Measurements from ENCODE around the gene SIM1.
"Not testable (repeated sequence)": the region's sequence is repeated elsewhere in the genome, so short reads cannot be mapped to it uniquely, and the experiment has no call there.

The SIM1 gene

DNA sequence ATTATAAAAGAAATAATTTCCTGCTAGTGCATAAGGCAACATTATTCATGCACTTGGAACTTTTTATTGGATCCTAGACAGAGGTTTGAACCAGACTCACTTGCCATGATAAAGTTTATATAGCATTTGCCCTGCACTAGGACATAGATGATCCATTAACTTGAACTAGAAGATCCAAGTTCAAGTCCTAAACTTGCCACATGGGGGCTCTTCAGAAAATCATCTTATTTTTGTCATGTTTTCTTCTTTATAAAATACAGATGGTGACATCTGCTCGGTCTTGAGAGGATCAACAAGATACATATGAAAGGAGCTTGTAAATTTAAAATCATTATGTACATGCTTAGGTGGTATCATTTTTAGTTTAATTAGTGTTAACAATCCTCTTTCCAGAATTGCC, 94.5 kb downstream of the SIM1 start:
- TF ChIP-seq, protein P1, sequence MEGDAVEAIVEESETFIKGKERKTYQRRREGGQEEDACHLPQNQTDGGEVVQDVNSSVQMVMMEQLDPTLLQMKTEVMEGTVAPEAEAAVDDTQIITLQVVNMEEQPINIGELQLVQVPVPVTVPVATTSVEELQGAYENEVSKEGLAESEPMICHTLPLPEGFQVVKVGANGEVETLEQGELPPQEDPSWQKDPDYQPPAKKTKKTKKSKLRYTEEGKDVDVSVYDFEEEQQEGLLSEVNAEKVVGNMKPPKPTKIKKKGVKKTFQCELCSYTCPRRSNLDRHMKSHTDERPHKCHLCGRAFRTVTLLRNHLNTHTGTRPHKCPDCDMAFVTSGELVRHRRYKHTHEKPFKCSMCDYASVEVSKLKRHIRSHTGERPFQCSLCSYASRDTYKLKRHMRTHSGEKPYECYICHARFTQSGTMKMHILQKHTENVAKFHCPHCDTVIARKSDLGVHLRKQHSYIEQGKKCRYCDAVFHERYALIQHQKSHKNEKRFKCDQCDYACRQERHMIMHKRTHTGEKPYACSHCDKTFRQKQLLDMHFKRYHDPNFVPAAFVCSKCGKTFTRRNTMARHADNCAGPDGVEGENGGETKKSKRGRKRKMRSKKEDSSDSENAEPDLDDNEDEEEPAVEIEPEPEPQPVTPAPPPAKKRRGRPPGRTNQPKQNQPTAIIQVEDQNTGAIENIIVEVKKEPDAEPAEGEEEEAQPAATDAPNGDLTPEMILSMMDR (IDR thresholded peaks at IDR 0.05; ENCODE audit: poor library complexity, severe bottlenecking) = peak; percentile 28
- DNase-seq (ENCODE audit: low spot score) (no peak), ATAC-seq (ENCODE audit: low read depth) (no peak)
- H3K27me3 ChIP-seq (ENCODE audit: insufficient read depth, poor library complexity, severe bottlenecking) = no peaks in the 10 kb centered on the region
- H3K36me3 ChIP-seq (ENCODE audit: low read depth) = no peaks in the 10 kb centered on the region
- no peaks in the 10 kb centered on the region for H3K4me1 ChIP-seq (ENCODE audit: insufficient read depth, poor library complexity, severe bottlenecking)
- H3K9me3 ChIP-seq (ENCODE audit: severe bottlenecking) = no peaks in the 10 kb centered on the region
- no peak overlapping the region for H3K4me3 ChIP-seq (ENCODE audit: severe bottlenecking)
- H3K27ac ChIP-seq (ENCODE audit: poor library complexity, severe bottlenecking) = no peak overlapping the region

DNA sequence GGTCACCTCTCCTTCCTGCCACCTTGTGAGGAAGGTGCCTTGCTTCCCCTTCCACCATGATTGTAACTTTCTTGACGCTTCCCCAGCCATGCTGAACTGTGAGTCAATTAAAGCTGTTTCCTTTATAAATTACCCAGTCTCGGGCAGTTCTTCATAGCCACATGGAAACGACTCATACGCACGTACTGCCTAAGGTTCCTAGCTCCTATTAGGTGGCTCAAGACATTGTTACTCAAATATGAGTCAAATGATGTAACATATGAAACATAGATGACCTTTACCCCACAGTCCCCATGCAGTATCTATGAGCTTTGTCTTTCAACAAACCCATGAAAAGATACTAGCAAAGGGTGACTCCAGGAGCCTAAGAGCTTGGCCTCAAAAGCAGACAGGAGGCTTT, 98.3 kb downstream of the SIM1 start:
- H3K27me3 ChIP-seq (ENCODE audit: insufficient read depth, poor library complexity, severe bottlenecking) = no peaks in the 10 kb centered on the region
- TF ChIP-seq, protein P1 (IDR thresholded peaks at IDR 0.05; ENCODE audit: poor library complexity, severe bottlenecking) = no peak
- ATAC-seq (ENCODE audit: low read depth) (peak; percentile 91), DNase-seq (ENCODE audit: low spot score) (no peak)
- H3K4me1 ChIP-seq (ENCODE audit: insufficient read depth, poor library complexity, severe bottlenecking) = peaks cover 6% of the 10 kb centered on the region
- no peaks in the 10 kb centered on the region for H3K9me3 ChIP-seq (ENCODE audit: severe bottlenecking)
- H3K27ac ChIP-seq (ENCODE audit: poor library complexity, severe bottlenecking) = peak overlapping the region; percentile 11
- no peak overlapping the region for H3K4me3 ChIP-seq (ENCODE audit: severe bottlenecking)
- H3K36me3 ChIP-seq (ENCODE audit: low read depth) = no peaks in the 10 kb centered on the region

DNA sequence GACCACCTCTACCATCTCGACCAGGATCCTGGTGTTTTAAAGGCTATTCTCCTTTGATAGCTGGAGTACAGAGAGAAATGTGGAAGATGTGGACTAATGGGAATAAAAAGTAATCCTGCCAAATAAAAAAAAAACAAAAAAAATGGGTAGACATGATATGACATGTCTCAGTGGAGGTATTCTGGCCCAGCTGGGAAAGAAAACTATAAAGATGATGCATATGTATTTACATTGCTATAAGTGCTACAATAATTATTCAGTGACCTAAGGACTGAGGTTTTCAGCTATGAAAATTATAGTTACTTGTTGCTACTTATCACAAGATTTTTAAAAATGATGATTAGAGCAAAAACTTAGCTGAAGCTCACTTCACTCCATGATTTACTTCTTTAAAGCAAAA, 101.1 kb downstream of the SIM1 start:
- Histone ChIP-seq H3K4me1 (ENCODE audit: insufficient read depth, poor library complexity, severe bottlenecking) (peaks cover 6% of the 10 kb centered on the region), H3K27me3 (ENCODE audit: insufficient read depth, poor library complexity, severe bottlenecking) (no peaks in the 10 kb centered on the region), H3K4me3 (ENCODE audit: severe bottlenecking) (no peak overlapping the region), H3K27ac (ENCODE audit: poor library complexity, severe bottlenecking) (no peak overlapping the region), H3K36me3 (ENCODE audit: low read depth) (no peaks in the 10 kb centered on the region), H3K9me3 (ENCODE audit: severe bottlenecking) (no peaks in the 10 kb centered on the region)
- 0 out of 3 replicates have a peak, but pooled peaks have one; percentile 64 for ATAC-seq (ENCODE audit: low read depth)
- TF ChIP-seq, protein P1 (IDR thresholded peaks at IDR 0.05; ENCODE audit: poor library complexity, severe bottlenecking) = no peak
- no peak for DNase-seq (ENCODE audit: low spot score)

DNA sequence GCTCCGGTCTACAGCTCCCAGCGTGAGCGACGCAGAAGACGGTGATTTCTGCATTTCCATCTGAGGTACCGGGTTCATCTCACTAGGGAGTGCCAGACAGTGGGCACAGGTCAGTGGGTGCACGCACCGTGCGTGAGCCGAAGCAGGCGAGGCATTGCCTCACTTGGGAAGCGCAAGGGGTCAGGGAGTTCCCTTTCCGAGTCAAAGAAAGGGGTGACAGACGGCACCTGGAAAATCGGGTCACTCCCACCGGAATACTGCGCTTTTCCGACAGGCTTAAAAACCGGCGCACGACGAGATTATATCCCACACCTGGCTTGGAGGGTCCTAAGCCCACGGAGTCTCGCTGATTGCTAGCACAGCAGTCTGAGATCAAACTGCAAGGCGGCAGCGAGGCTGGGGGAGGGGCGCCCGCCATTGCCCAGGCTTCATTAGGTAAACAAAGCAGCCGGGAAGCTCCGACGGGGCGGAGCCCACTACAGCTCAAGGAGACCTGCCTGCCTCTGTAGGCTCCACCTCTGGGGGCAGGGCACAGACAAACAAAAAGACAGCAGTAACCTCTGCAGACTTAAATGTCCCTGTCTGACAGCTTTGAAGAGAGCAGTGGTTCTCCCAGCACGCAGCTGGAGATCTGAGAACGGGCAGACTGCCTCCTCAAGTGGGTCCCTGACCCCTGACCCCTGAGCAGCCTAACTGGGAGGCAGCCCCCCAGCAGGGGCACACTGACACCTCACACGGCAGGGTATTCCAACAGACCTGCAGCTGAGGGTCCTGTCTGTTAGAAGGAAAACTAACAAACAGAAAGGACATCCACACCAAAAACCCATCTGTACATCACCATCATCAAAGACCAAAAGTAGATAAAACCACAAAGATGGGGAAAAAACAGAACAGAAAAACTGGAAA, 109.7 kb downstream of the SIM1 start:
- H3K27me3 ChIP-seq (ENCODE audit: insufficient read depth, poor library complexity, severe bottlenecking); H3K4me3 ChIP-seq (ENCODE audit: severe bottlenecking); H3K27ac ChIP-seq (ENCODE audit: poor library complexity, severe bottlenecking); H3K4me1 ChIP-seq (ENCODE audit: insufficient read depth, poor library complexity, severe bottlenecking); DNase-seq (ENCODE audit: low spot score); ATAC-seq (ENCODE audit: low read depth); H3K36me3 ChIP-seq (ENCODE audit: low read depth); H3K9me3 ChIP-seq (ENCODE audit: severe bottlenecking): not testable (repeated sequence)

DNA sequence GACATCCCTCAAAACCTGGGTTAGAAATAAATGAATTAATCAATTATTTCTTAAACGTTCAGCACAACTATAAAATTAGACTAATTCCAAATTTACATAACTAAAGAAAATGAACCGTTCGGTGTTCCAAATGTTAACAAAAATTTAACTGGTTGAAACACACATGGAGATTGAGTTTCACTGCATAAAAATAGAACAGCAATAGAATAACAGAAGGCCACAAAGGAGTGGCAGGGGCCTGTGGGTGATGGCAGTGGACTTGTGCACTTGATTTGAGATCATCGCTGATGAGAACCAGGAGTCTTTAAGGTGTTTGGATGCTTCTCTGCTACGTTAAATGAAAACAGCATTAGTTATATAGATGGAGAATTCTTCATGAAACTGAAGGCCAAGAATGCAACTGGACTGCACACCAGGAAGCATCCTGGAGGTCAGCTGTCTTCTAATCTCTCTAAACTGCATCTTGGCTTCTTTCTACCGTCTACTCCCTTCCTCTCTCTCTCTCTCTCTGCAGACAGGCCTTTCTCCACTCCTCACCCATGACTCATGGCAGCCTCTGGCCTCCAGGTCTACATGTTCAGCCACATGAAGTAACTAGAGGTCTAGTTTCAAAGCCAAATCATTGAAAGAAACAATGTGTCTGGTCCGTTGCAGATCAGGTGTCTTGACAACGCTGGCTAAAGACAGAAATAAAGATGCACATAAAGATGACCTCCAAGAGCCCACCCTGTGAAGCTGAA, 111.3 kb downstream of the SIM1 start:
- no peak overlapping the region for H3K27ac ChIP-seq (ENCODE audit: poor library complexity, severe bottlenecking)
- ATAC-seq (ENCODE audit: low read depth) (no peak), DNase-seq (ENCODE audit: low spot score) (no peak)
- H3K27me3 ChIP-seq (ENCODE audit: insufficient read depth, poor library complexity, severe bottlenecking) = no peaks in the 10 kb centered on the region
- TF ChIP-seq, protein P1 (IDR thresholded peaks at IDR 0.05; ENCODE audit: poor library complexity, severe bottlenecking) = no peak
- no peaks in the 10 kb centered on the region for H3K4me1 ChIP-seq (ENCODE audit: insufficient read depth, poor library complexity, severe bottlenecking)
- H3K36me3 ChIP-seq (ENCODE audit: low read depth) = no peaks in the 10 kb centered on the region
- no peak overlapping the region for H3K4me3 ChIP-seq (ENCODE audit: severe bottlenecking)
- H3K9me3 ChIP-seq (ENCODE audit: severe bottlenecking) = no peaks in the 10 kb centered on the region

Measured in RWPE2 (cell line).